ENCODE data around the gene TM9SF3.
A peak's percentile ranks its signal among the peaks of the same experiment; 100 is the strongest.

Gene TM9SF3

GRCh38 chr10:96586419-96587263 is at the start of gene TM9SF3:
TM9SF3 (minus strand) TSS chr10:96587012; CDS start chr10:96586835, 177 bp downstream.
- DNase-seq (ENCODE audit: low read depth): peak; percentile 90

- DNase-seq (ENCODE audit: low read depth): no peak
Observed at GRCh38 chr10:96636551-96636950, 49.7 kb upstream of the TM9SF3 start.

DNA sequence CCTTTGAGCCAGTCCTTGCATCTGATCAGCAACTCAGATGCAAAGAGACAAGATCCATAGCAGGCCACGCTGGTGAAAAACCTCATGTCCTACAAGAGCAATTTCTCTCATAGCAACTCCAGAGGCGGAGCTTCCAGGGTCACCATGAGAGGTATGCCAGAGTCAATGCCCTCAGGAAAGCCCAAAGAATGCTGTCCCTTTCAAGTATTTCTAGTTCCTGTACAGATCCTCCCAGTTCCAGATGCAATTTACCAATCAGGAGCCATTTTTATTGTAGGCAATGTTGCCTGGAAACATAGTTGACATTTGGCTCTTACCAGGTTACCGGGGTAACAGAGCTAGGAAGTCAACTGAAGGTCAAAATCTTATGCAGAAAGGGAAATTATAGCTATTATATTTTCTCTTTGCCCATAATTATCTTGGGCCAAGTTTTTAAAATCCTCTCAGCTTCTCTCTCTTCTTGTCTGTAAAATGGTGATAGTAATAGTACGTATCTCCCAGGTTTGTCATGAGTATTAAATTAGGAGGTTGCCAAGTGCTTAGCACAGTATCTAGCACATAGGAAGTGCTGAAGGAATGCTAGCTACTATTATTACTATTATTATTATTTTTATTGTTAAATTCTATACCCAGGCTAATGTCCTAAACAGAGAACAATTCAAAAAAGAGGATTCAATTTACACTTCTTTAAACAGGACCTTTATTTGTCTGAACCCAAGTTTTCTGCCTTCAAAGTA is 46.3 kb upstream of the TM9SF3 start:
- no peak for DNase-seq (ENCODE audit: low read depth)

DNA sequence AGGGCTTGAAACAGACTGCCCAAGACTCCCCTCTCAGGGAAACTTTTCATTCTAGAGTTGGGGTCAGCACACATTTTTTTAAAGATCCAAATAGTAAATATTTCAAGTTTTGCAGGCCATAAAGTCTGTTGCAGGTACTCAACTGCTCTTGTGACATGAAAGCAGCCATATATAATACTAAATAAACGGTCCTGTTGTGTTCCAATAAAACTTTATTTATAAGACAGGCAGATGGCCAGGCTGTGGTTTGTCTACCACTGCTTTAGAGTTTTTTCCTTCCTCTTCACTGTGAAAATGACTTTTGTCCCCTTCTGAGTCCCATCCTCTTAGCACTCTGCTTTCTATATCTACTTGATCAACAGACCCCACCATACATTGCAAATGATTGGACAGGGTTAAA is 40.5 kb upstream of the TM9SF3 start:
- DNase-seq (ENCODE audit: low read depth): no peak

DNA sequence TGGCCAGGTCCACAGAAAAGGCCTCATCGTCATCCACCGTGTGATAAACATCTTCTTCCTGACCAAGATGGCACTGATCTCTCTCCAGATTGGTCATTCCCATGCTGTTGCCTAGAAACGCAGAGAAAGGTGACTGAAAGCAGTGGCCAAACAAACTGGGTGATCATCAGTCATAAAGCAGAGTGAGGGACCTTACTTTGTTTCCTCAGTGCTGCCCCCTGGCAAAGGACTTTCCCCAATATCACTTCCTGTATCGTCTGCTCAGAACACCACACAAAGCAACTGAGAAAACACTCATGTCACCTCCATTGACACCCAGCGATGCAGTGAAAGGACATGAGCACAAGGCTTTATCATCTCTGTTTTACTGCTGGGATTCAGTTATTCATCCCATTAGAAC is 40.0 kb upstream of the TM9SF3 start:
- DNase-seq (ENCODE audit: low read depth): no peak

DNA sequence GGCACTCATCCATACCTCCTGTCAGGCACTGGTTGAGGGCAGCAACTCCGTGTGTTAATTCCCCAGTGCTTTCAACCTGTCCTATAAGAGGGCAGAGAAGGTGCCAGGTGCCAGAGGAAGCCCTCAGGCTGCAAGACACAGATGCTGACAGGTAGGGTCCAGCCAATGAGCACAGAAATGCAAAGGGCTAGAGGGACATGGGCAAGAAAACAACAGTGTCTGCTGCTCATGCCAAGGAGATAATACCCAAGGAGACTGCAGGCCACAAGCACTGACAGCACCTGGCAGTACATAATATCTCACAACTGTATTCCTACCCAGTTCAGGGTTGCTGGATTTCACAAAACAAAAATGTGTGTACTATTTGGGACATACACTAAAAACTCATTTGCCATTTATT is 38.4 kb upstream of the TM9SF3 start:
- DNase-seq (ENCODE audit: low read depth): no peak

DNA sequence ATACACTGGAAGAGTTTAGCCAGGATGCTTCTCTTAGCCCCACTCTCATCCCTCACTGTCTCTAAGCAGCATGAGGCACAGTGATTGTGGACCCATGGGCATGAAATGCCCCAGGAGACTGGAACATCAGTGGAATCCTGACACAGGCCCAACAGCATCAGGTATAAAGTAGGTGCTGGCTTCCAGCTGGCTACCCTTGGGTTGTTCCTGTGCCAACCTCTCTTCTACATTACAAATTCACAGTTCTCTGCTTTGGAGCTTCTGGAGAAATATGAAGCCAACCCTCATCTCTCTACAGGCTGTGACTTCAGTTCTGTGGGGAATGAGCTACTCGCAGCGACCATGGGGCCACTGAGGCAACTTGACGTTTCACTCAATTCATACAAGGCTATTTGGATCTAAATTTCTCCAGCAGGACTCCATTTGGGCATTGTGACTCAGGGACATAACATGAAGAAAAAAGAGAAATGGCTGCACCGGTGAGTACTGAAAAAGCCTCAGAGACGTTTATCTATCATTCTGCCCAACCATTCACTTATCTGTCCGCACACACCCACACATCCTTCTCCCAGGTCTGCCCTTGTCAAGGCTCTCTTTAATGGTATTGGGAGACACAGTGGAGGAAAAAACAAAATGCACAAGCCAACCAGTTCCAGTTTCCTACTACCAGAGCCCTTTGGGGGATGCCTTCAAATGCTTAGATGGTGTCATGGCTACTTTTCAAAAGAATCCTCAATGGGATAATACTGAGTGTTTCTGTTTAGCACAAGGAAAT is 35.4 kb upstream of the TM9SF3 start:
- DNase-seq (ENCODE audit: low read depth): no peak

DNA sequence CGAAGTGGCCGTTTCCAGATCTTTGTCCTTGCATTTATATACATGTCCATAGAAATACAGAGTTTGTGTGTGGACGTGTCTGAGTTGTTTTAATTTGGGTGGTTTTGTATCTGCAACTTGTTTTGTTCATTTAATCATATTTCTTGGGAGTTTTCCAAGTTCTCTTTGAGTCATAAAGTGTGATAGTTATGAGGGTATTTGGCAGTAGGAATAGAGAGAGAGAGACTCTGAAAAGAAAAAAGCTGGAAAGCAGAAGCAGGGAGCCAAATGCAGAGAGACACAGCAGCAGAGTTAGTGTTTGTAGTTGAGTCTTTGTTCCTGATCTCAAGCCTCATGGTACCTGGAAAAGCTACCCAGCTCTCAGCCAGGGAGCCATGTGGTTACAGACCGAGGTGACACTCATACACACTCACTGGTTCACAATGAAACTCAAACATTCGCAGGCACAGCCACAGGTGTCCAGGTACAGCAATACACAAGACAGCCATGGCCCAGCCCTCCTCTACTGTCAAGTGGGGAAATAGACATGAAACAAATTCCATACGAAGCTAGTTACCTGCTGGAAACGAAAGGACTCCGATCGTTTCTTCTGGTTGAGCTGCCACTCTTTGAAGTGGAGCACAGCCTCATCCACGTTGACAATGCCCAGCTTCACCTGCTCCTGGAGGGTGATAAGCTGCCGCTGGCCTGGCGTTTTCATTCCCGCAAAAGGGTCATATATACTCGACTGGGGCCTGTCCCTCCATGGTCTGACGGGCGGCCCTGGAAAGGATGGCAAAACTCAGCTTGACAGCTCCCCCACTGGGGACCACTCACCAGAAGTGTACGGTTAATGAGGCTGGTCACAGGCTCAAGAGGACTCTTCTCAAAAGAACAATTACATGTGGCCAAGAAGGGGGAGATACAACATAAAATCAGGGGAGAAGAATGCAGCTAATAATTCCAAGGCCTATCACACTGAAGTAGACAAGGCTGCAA is 33.3 kb upstream of the TM9SF3 start:
- DNase-seq (ENCODE audit: low read depth): no peak

DNA sequence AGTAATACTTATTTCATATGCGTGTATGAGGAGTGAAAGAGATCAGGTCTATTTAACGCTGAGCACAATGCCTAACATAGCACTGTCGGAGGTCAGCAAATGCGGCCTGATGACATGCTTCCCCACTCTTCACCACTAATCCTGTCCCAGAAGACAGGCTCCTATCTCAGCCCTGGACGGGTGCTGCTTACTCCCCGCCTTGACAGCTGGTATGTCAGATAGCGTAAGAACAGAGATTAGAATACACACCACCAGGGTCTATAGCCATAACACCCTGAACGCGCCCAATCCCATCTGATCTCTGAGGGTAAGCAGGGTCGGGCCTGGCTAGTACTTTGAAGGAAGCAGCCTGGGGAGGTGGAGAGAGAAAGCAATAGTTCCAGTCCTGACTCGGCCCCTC is 32.3 kb upstream of the TM9SF3 start:
- no peak for DNase-seq (ENCODE audit: low read depth)

GRCh38 chr10:96618653-96619052 is 31.8 kb upstream of the TM9SF3 start:
- no peak for DNase-seq (ENCODE audit: low read depth)

- DNase-seq (ENCODE audit: low read depth): no peak
Observed at GRCh38 chr10:96616961-96617360, 30.1 kb upstream of the TM9SF3 start.

GRCh38 chr10:96614515-96614914 is 27.7 kb upstream of the TM9SF3 start:
- no peak for DNase-seq (ENCODE audit: low read depth)

GRCh38 chr10:96613576-96613975 is 26.8 kb upstream of the TM9SF3 start:
- no peak for DNase-seq (ENCODE audit: low read depth)

DNA sequence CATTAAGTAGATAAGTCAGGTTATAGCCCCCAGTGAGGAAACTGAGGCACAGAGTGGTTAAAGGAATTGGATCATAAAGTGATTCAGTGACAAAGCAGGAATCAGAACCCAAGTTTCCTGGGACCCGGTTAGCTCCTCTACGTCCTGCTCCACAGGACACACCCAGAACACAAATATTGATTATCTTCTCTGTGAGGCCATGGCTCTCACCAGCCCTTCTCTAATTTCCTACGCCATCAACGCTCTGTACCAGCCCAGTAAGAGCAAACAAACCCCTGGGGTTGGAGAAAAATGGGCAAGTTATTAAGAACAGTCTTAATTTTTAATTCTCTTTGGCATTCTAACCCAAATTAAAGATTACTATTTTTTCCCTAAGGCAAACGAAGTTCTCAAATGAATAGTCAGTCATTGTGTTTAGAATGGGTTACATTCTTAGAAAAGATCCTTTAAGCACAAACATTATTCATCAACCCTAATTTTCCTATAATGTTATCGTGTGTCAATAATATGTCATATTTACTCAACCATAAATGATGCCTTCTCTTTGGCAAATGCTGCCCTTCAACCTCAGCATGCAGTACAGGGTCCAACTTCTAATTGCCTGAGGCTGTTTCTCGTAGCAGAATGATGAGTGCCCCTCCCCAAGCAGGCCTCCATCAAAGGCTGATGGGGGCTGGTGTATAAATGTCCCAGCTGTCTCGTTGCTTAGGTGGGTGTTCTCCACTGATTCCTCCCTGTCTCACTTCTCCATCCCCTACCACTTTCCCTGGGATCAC is 25.4 kb upstream of the TM9SF3 start:
- no peak for DNase-seq (ENCODE audit: low read depth)

DNA sequence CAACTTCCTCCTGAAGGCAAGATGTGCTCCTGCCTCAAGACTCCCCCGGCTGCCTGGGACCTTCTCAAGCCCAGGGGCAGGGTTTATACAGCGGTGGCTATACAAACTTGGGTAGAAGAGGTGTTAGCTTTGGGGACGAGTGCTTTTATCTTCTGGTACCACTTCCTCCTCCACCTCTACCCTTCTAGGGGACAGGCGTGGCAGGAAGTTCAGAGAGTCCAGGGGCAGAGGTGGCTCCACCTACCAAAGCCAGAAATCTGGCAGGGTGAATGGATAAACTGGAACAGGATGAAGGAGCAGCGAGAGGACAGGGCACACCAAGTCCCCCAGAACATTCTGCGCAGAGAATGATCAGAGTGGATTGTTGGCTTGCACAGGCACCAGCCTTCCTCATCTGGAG is 24.0 kb upstream of the TM9SF3 start:
- no peak for DNase-seq (ENCODE audit: low read depth)

- no peak for DNase-seq (ENCODE audit: low read depth)
Observed at GRCh38 chr10:96609510-96609909, 22.7 kb upstream of the TM9SF3 start.

DNA sequence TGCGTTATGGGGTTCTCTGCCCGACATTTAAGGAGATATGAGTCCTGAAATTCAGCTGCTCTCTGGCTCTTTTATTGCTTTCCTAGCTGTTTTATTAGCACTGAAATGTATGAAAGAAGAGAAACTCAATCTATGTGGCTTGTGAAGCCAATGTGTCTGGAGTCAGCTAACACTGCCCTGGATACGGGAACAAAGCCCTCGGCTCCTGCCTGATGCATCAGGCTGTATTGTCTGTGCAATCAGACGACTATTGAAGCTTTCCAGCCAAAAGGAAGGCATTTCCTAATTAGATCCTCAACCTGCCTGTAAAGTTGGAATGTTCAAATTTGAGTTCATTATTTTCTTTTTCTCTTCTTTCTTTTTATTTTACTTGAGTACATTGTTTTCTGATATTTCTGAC is 22.0 kb upstream of the TM9SF3 start:
- no peak for DNase-seq (ENCODE audit: low read depth)

DNA sequence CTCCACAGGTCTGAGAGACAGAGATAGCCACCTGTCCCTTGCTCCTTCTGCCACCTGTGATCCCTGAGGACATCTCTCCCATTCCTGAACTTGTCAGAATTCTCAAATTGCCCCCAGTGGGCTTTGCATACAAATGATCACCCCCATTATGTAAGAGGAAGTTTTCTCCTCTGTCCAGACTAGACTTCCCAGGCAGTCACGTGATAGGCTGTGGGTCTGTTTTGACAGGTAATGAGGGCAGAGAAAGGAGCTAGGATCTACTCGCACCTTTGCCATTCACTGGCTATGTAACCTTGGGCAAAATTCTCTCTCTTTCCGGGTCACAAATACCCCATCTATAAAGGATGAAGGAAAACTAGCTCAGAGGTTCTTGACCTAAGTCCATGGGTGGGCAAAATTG is 21.4 kb upstream of the TM9SF3 start:
- DNase-seq (ENCODE audit: low read depth): no peak

DNA sequence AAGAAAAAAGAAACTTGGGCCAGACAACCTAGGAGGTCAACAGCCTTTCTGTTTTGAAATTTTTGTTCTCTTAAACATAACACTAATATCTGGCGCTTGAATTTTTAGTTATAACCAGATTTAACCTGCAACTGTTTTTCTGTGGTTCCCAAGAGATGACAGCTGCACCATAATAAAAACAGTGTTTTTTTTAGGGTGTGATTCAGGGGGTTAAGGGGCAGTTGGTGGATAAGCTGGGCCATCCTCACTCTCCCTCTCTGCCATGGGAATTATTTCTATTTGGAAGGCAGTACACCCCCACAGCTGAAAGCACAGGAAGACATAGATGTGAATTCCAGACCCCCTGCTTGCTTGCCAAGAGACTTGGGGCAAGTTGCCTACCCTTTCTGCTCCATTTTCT is 20.1 kb upstream of the TM9SF3 start:
- DNase-seq (ENCODE audit: low read depth): no peak

- DNase-seq (ENCODE audit: low read depth): no peak
Observed at GRCh38 chr10:96606216-96606615, 19.4 kb upstream of the TM9SF3 start.

- no peak for DNase-seq (ENCODE audit: low read depth)
Observed at GRCh38 chr10:96600337-96600736, 13.5 kb upstream of the TM9SF3 start.
